Lower lobe of right lung (tissue), 2 donors: ENCODE results near the gene C6orf58. TPM values are rescaled to one million over a fixed set of nuclear protein-coding genes. Genes with fewer than 3 reads are reported as not detected.

Source experiments
- ATAC-seq, 2 donors: fragments of 200-7000 bp; cut with Tn5 transposase; one replicate each; pipeline ENCODE4 v1.9.1; 2020 to 2022; ENCODE audit warnings: mild to moderate bottlenecking in 2 of 2, moderate library complexity in 2 of 2
- DNase-seq: peaks from one replicate; pipeline ENCODE4 v3.0.0-alpha.2; 2020
- H3K27ac ChIP-seq: fragments of 200-600 bp; one replicate; pipeline ENCODE4 v1.8.0; 2022
- H3K27me3 ChIP-seq: fragments of 200-600 bp; one replicate; pipeline ENCODE4 v1.8.0; 2022; ENCODE audit warnings: low read depth
- H3K36me3 ChIP-seq: fragments of 200-600 bp; one replicate; pipeline ENCODE4 v1.8.0; 2022; ENCODE audit warnings: mild to moderate bottlenecking
- H3K4me1 ChIP-seq: fragments of 200-600 bp; one replicate; pipeline ENCODE4 v1.8.0; 2022
- H3K4me3 ChIP-seq: fragments of 200-600 bp; one replicate; pipeline ENCODE4 v1.8.0; 2022; ENCODE audit warnings: mild to moderate bottlenecking
- H3K9me3 ChIP-seq: fragments of 200-600 bp; one replicate; pipeline ENCODE4 v1.8.0; 2022
- intact Hi-C: fragments of 100-400 bp; cut with DNase I; formaldehyde crosslinking; loops from one replicate; pipeline ENCODE4 v1.11.0; 2022
- total RNA-seq: library from RNA; stranded (reverse); fragmentation: NEBNext Ultra II Directional; extraction: Animal tissue kit (Norgen Biotek cat#: 25700); gene quantifications from one replicate; pipeline ENCODE4 v1.2.1, GENCODE V29; 2021
- TF ChIP-seq, protein P1 (sequence below): fragments of 200-600 bp; IDR thresholded peaks from one replicate; pipeline ENCODE4 v1.8.0; 2022; ENCODE audit warnings: antibody characterized with exemption, mild to moderate bottlenecking
- donor health status: DM: no; HTN: yes; CAD: no; lungs with severe emphysema.

C6orf58 gene
- total RNA-seq, 1 donor from 2014 or later: not detected

- ATAC-seq: no peak
- intact Hi-C loops: no loop called here
- H3K27ac ChIP-seq: no peak overlapping the region
Measured at GRCh38 chr6:127578900-127579299, 1.9 kb downstream of the C6orf58 start.

GRCh38 chr6:127581576-127581975, 4.6 kb downstream of the C6orf58 start:
- DNase-seq: no peak
- no peak for ATAC-seq
- Histone ChIP-seq H3K27me3 (no peaks in the 10 kb centered on the region), H3K9me3 (no peaks in the 10 kb centered on the region), H3K4me3 (no peak overlapping the region), H3K27ac (no peak overlapping the region), H3K4me1 (no peaks in the 10 kb centered on the region), H3K36me3 (no peaks in the 10 kb centered on the region)
- TF ChIP-seq, protein P1, sequence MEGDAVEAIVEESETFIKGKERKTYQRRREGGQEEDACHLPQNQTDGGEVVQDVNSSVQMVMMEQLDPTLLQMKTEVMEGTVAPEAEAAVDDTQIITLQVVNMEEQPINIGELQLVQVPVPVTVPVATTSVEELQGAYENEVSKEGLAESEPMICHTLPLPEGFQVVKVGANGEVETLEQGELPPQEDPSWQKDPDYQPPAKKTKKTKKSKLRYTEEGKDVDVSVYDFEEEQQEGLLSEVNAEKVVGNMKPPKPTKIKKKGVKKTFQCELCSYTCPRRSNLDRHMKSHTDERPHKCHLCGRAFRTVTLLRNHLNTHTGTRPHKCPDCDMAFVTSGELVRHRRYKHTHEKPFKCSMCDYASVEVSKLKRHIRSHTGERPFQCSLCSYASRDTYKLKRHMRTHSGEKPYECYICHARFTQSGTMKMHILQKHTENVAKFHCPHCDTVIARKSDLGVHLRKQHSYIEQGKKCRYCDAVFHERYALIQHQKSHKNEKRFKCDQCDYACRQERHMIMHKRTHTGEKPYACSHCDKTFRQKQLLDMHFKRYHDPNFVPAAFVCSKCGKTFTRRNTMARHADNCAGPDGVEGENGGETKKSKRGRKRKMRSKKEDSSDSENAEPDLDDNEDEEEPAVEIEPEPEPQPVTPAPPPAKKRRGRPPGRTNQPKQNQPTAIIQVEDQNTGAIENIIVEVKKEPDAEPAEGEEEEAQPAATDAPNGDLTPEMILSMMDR: no peak
- intact Hi-C loops: no loop called here

More at GRCh38 chr6:127578900-127579299, 1.9 kb downstream of the C6orf58 start:
- H3K4me3 ChIP-seq: no peak overlapping the region
- no peaks in the 10 kb centered on the region for H3K9me3 ChIP-seq
- TF ChIP-seq, protein P1: no peak
- H3K36me3 ChIP-seq: no peaks in the 10 kb centered on the region
- H3K27me3 ChIP-seq: no peaks in the 10 kb centered on the region
- DNase-seq: no peak
- H3K4me1 ChIP-seq: no peaks in the 10 kb centered on the region

- no peak overlapping the region for H3K27ac ChIP-seq
- no peak for DNase-seq
- no peaks in the 10 kb centered on the region for H3K36me3 ChIP-seq
- ATAC-seq: no peak
- TF ChIP-seq, protein P1: no peak
- intact Hi-C loops: no loop called here
- no peak overlapping the region for H3K4me3 ChIP-seq
- no peaks in the 10 kb centered on the region for H3K27me3 ChIP-seq
- H3K4me1 ChIP-seq: no peaks in the 10 kb centered on the region
- H3K9me3 ChIP-seq: no peaks in the 10 kb centered on the region
Measured at GRCh38 chr6:127582777-127583462, 5.9 kb downstream of the C6orf58 start.

- intact Hi-C loops: no loop called here
Measured at GRCh38 chr6:127585123-127585522, 8.1 kb downstream of the C6orf58 start.

DNA sequence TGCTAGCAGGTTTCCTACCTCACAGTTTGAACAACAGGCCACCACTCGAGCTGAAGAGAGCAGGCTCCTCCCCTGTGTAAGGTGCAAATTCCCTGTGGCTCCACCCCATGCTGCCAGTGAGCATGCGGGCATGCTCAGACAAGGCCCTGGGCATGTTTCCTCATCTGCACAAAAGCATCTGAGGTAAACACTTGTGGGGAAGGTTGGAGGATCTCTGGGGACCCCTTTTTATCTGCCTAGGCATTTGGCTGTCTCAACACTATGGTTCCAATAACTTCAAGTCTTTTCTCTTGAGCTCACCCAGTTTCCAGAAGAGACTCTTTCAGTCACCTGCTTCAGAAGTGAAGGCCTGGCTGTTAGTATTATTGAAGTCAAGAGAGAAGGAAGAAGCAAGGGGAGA, 9.4 kb downstream of the C6orf58 start:
- Histone ChIP-seq H3K36me3 (no peaks in the 10 kb centered on the region), H3K4me1 (no peaks in the 10 kb centered on the region), H3K27me3 (no peaks in the 10 kb centered on the region), H3K27ac (no peak overlapping the region), H3K9me3 (no peaks in the 10 kb centered on the region), H3K4me3 (no peak overlapping the region)
- DNase-seq: no peak
- intact Hi-C loops: no loop called here
- TF ChIP-seq, protein P1: no peak
- ATAC-seq: no peak

More at GRCh38 chr6:127585123-127585522, 8.1 kb downstream of the C6orf58 start:
- no peak overlapping the region for H3K4me3 ChIP-seq
- no peak for ATAC-seq
- no peaks in the 10 kb centered on the region for H3K4me1 ChIP-seq
- H3K27me3 ChIP-seq: no peaks in the 10 kb centered on the region
- H3K36me3 ChIP-seq: no peaks in the 10 kb centered on the region
- TF ChIP-seq, protein P1: no peak
- DNase-seq: no peak
- no peaks in the 10 kb centered on the region for H3K9me3 ChIP-seq
- H3K27ac ChIP-seq: no peak overlapping the region
